Measurements from ENCODE around the gene ZSWIM8.

- no peak for TF ChIP-seq CTCF (conservative IDR thresholded peaks at IDR 0.05 in 1 of 2, IDR thresholded peaks at IDR 0.05 in 1 of 2; ENCODE audit: low read depth in 1 of 2, low read length in 2 of 2)
- no peak for TF ChIP-seq EZH2 (IDR thresholded peaks at IDR 0.05; ENCODE audit: low read length, missing control alignments)
These were observed 11.4 kb downstream of the ZSWIM8 start for GRCh38 chr10:73796766-73797165.
